Activated T-cell treated with anti-CD3 and anti-CD28 coated beads, Interleukin-2, amount 50 U/mL, for 1 hour (primary cell): Measurements from ENCODE around the gene CD53.
"Not testable (repeated sequence)": the region's sequence is repeated elsewhere in the genome, so short reads cannot be mapped to it uniquely, and the experiment has no call there.

Source experiments
- DNase-seq: peaks from one replicate; pipeline ENCODE4 v3.0.0-alpha.2; 2020

Gene CD53

DNA sequence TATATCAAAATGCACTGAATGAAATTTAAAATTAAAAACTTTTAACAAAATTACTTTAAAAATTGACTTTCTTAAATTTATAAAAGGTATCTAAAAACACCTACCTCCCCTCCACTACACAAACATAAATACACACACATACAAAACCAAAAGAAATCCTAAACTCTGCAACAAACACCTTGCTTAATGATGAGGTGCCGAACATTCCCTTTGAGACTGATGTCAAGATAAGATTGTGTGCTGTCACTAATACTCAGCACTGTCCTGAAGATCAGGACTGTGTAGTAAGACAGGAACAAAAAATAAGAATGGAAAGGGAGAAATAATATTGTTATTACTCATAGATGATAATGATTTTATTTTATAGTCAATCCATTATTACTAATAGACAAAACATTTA lies 45.1 kb downstream of the CD53 start:
- no peak for DNase-seq

DNA sequence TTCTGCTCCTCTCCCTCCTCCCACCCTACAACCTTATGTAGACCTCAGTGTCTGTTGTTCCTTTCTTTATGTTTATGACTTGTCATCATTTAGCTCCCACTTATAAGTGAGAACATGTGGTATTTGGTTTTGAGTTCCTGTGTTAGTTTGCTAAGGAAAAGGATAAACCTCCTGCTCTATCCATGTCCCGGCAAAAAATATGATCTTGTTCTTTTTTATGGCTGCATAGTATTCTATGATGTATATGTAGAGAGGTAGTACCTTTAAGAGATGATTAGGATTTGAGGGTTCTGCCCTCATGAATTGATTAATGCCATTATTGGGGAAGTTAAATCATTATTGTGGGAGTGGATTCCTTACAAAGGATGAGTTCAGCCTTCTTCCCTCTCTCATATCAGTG lies 49.0 kb downstream of the CD53 start:
- DNase-seq: no peak

DNA sequence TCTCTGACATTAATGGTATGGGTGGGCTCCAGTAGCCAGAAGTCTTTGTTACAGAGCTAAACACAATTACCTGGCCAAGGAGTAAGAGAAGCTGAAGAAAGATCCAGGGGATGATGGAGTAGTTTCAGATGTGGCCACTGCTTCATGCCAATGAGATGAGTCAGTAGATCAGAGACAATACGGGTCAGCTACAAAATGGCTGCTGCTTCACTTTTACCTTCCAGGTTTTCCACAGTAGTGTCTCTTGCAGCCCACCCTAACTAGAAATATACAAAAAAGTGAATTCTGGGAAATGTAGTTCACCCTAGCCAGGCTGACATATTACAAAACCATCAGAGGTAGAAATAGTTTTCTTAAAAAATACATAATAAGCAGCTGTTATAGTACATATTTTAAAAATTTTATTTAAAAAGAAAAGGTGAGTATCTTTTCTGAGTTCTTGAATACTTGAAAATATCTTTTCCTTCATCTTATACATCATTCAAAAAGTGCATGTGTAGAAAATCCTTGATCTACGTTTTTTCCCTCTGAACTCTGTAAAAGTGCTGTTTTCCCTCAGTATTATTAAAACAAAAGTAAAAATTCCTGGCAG lies 54.6 kb downstream of the CD53 start:
- no peak for DNase-seq

DNA sequence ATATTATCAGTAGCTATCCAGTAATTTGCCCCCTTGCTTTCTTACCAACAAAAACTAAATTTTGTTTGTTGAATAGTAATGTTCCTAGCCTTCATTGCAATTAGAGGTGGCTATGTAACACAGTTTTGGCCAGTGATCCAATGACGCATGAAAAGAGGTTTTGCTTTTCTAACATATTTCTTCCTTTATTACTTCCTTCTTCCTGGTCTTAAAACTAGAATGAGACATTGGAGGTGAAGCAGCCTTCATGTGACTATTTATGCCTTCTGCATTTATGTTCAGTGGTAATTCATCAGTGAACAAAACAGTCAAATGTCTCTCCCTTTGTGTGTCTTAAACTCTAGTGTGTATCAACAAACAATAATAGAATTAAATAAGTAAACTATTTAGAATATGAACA lies 55.2 kb downstream of the CD53 start:
- no peak for DNase-seq

DNA sequence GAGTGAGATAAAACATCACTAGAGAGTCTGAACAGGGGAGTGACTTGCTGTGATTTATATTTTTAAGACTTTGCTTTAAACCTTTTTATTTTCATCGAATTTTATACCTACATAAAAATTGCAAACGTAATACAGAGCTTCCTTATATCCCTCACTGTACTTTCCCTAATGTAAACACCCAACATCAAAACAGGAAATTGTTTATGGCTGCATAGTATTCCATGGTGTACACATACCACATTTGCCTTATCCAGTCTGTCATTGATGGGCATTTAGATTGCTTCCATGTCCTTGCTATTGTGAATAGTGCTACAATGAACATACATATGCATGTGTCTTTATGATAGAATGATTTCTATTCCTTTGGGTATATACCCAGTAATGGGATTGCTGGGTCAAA lies 56.0 kb downstream of the CD53 start:
- DNase-seq: no peak

DNA sequence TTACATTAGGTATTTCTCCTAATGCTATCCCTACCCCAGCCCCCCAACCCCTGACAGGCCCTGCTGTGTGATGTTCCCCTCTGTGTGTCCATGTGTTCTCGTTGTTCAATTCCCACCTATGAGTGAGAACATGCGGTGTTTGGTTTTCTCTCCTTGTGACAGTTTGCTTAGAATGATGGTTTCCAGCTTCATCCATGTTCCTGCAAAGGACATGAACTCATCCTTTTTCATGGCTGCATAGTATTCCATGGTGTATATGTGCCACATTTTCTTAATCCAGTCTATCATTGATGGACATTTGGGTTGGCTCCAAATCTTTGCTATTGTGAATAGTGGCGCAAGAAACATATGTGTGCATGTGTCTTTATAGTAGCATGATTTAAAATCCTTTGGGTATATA lies 58.1 kb downstream of the CD53 start:
- not testable (repeated sequence) for DNase-seq

DNA sequence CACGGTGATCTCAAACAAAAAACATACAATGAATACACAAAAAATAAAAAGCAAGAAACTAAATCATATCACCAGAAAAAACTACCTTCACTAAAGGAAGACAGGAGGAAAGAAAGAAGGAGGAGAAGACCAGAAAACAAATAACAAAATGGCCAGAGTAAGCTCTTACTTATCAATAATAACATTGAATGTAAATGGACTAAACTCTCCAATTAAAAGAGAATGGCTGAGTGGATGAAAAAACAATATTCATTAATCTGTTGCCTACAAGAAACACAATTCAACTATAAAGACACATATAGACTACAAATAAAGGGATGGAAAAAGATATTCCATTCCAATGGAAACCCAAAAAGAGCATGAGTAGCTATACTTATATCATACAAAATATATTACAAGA lies 63.6 kb downstream of the CD53 start:
- no peak for DNase-seq

DNA sequence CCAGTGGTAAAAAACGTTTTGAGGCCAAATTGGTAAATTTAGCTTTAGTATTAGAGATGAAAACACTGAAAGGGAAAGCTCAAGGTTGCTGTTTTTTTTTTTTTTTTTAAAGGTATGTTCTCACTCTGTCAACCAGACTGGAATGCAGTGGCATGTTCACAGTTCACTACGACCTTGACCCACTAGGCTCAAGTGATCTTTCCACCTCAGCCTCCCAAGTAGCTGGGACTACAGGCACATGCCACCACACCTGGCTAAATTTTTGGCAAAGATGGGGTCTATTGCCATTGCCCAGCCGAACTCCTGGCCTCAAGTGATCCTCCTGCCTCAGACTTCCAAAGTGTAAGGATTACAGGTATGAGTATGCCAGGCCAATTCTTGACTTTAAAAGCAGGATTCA lies 71.9 kb downstream of the CD53 start:
- DNase-seq: no peak

DNA sequence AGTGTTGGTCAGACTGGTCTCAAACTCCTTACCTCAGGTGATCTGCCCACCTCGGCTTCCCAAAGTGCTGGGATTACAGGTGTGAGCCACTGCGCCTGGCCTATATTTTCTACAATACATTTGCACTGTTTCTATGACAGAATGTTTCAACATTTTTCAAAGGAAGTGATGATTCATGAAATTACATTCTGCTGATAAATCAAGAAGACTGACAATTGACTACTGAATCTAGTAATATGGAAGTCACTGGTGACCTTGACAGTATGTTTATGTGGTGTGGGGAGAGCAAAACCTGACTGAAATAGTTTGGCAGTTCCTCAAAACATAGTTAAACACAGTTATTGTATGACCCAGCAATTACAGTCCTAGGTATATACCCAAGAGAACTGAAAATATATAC lies 72.7 kb downstream of the CD53 start:
- no peak for DNase-seq

DNA sequence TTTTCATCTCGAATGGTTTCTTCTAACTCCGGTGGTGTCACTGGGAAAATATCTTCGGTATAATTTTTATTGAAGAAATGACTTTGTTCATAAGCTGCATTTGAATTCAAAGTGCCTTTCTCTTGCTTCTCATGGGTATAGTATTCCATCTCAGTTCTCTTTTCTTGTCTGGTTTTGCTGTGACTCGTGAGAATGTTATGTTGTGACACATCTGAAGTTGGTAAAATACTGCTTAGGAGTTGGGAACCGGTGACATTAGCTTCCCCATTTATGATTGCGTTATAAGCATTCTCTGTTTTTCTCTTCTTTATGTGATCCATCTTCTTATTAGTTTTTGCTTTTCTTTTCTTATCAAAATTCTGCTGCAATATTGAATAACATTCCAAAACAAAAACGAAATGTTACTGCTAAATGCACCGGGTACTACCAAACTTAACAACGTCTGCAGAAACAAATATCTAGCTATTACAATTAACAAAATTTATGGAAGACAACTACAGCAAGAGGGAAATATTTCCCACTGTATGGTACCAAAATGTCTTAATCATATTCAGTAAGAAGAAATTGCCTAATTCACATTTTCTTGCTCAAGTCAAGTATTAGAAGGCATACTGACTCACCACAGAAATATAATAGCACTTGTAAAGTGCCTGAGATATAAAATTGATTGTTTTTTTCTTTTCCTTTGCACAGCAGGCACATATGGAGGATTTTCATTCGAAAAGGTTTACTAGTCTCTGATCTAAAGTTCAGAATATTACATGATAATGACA lies 75.3 kb downstream of the CD53 start:
- DNase-seq: no peak
